ENCODE data around the gene NTM.

NTM gene

DNA sequence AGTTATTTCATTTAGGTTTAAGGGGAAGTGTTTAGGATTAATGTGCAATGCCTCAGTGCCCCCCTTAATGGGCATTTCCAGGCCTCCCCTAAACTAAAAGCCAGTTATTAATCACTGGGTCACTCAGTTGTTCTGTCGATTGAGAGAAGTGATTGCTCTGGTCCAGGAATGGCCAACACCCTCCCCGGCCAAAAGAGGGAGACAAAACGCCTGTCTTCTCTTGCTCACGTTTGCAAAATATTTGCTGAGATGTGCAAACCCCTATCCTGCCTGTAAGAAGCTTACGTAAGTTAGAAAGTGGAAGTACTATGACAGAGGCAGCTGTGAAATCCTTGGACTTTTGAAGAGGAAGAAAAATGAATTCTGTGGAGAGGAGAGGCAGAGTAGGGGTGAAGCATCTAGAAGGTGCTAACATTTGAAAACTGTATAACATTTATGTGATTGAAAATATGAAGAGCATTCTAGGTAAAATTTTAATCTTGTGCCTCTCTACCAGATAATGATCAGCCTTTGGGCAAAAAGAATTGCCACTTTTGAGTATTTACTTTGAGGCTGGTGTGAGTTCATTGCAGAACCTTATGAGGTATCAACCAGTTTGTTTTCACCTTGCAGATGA, 37.7 kb downstream of the NTM start:
- Histone ChIP-seq H3K79me1 (ENCODE audit: low read depth, low read length) (no peaks in the 10 kb centered on the region), H3K23ac (ENCODE audit: low read depth, low read length, poor library complexity) (no peak overlapping the region), H2BK120ac (ENCODE audit: low read depth, low read length) (no peak overlapping the region), H3K9me3 (replicated peaks in 1 of 2; ENCODE audit: control insufficient read depth in 2 of 2, insufficient read depth in 1 of 2, low read depth in 1 of 2, low read length in 2 of 2) (no peaks in the 10 kb centered on the region), H2AFZ (ENCODE audit: low read length) (no peak overlapping the region), H4K8ac (ENCODE audit: low read depth, low read length) (no peak overlapping the region), H3K9ac (ENCODE audit: low read depth, low read length, poor library complexity) (no peak overlapping the region), H3K4ac (ENCODE audit: low read length) (no peak overlapping the region), H3K4me2 (ENCODE audit: insufficient read depth, low read length, poor library complexity, severe bottlenecking) (no peak overlapping the region), H3K18ac (ENCODE audit: low read length) (no peak overlapping the region), H2BK15ac (ENCODE audit: low read length) (no peak overlapping the region), H3K27me3 (ENCODE audit: control insufficient read depth in 3 of 3, insufficient read depth in 3 of 3, low read depth in 1 of 3, low read length in 3 of 3) (no peaks in the 10 kb centered on the region), H3K36me3 (replicated peaks in 1 of 2; ENCODE audit: control insufficient read depth in 2 of 2, insufficient read depth in 2 of 2, low read length in 2 of 2) (no peaks in the 10 kb centered on the region), H2AK5ac (ENCODE audit: low read depth, low read length) (no peak overlapping the region), H2BK5ac (ENCODE audit: low read length) (no peak overlapping the region), H3K27ac (replicated peaks; ENCODE audit: low read length) (no peak overlapping the region), H3K4me1 (ENCODE audit: control insufficient read depth in 2 of 2, insufficient read depth in 1 of 2, low read depth in 1 of 2, low read length in 2 of 2) (peaks cover 0 to 7% of the 10 kb centered on the region in 2 donors), H4K91ac (ENCODE audit: low read depth, low read length, poor library complexity) (no peak overlapping the region), H3K4me3 (ENCODE audit: low read length in 2 of 2) (no peak overlapping the region), H3K14ac (ENCODE audit: low read length) (no peak overlapping the region), H2BK12ac (ENCODE audit: low read length) (no peak overlapping the region)
- DNase-seq (ENCODE audit: low spot score): no peak
- WGBS, 2 donors (ENCODE audit: extremely low coverage in 2 of 2, insufficient read length in 2 of 2, insufficient replicate concordance in 1 of 2): no CpG with 5 or more reads among the region's 5 CpGs

DNA sequence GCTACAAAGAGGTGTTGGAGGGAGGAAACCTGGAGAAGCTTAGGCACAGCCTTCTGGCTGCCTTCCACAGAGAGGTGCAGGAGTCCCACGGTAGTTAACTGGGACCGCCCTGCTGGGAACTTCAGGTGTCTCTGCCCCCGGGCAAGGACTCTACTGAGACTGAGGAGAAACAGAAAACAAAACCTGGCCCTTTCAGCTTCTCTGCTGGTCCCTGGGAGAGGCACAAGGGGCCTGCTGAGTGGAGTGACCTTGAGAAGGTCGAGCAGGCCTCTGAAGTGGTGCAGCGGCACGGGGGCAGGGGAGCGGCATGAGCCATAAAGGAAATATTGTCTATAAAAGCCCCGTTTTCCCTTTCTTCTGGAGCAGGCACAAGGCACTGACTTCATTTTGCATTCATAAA, 38.9 kb downstream of the NTM start:
- Histone ChIP-seq H3K9ac (ENCODE audit: low read depth, low read length, poor library complexity) (no peak overlapping the region), H3K4me2 (ENCODE audit: insufficient read depth, low read length, poor library complexity, severe bottlenecking) (no peak overlapping the region), H3K36me3 (replicated peaks in 1 of 2; ENCODE audit: control insufficient read depth in 2 of 2, insufficient read depth in 2 of 2, low read length in 2 of 2) (no peaks in the 10 kb centered on the region), H3K79me1 (ENCODE audit: low read depth, low read length) (no peaks in the 10 kb centered on the region), H3K18ac (ENCODE audit: low read length) (no peak overlapping the region), H2AFZ (ENCODE audit: low read length) (no peak overlapping the region), H3K23ac (ENCODE audit: low read depth, low read length, poor library complexity) (no peak overlapping the region), H3K4ac (ENCODE audit: low read length) (no peak overlapping the region), H3K4me3 (ENCODE audit: low read length in 2 of 2) (no peak overlapping the region), H2BK15ac (ENCODE audit: low read length) (no peak overlapping the region), H2BK120ac (ENCODE audit: low read depth, low read length) (no peak overlapping the region), H3K27ac (replicated peaks; ENCODE audit: low read length) (no peak overlapping the region), H3K14ac (ENCODE audit: low read length) (no peak overlapping the region), H4K91ac (ENCODE audit: low read depth, low read length, poor library complexity) (no peak overlapping the region), H2BK12ac (ENCODE audit: low read length) (no peak overlapping the region), H3K4me1 (ENCODE audit: control insufficient read depth in 2 of 2, insufficient read depth in 1 of 2, low read depth in 1 of 2, low read length in 2 of 2) (peaks cover 0 to 7% of the 10 kb centered on the region in 2 donors), H3K9me3 (replicated peaks in 1 of 2; ENCODE audit: control insufficient read depth in 2 of 2, insufficient read depth in 1 of 2, low read depth in 1 of 2, low read length in 2 of 2) (no peaks in the 10 kb centered on the region), H3K27me3 (ENCODE audit: control insufficient read depth in 3 of 3, insufficient read depth in 3 of 3, low read depth in 1 of 3, low read length in 3 of 3) (no peaks in the 10 kb centered on the region), H2BK5ac (ENCODE audit: low read length) (no peak overlapping the region), H4K8ac (ENCODE audit: low read depth, low read length) (no peak overlapping the region), H2AK5ac (ENCODE audit: low read depth, low read length) (no peak overlapping the region)
- WGBS, 2 donors (ENCODE audit: extremely low coverage in 2 of 2, insufficient read length in 2 of 2, insufficient replicate concordance in 1 of 2): no CpG with 5 or more reads among the region's 8 CpGs
- no peak for DNase-seq (ENCODE audit: low spot score)

DNA sequence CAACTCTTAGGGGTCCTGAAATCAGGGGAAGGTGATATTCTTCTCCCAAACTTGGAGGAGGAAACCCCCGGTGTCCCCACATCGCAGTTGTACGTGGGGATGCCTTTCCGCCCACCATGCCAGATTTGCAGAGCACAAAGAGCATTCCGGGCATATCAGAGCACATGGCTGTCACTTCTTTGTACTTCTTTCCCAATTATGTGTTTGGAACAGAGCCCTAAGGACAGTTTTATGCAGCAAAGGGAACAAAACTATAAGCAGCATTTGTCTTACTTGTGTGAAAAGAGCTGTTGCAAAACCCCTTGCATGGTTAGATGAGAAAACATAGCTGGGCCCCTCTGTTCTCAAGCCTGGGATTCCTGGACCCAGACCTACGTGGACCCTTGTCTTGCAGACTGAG, 41.2 kb downstream of the NTM start:
- Histone ChIP-seq H3K14ac (ENCODE audit: low read length) (no peak overlapping the region), H4K91ac (ENCODE audit: low read depth, low read length, poor library complexity) (no peak overlapping the region)

DNA sequence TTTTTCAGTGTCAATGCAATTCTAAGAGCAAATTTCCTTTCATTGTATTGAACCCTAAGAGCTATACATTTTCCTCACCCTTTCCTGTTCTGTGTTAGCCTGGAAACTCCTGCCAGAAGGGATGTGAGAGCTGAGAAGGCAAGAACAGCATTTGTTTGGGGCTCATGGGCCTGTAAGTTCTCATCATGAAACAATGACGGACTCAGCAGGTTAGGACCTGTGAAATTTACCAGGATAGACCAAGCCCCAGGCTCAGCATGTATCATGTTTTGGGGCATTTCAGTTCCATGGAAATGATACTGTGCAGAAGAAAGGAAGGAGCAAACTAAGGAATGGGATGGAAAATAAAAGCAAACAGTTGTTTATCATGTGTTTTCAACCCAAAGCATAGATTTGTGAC, 41.6 kb downstream of the NTM start:
- Histone ChIP-seq H4K91ac (ENCODE audit: low read depth, low read length, poor library complexity) (no peak overlapping the region), H3K9me3 (replicated peaks in 1 of 2; ENCODE audit: control insufficient read depth in 2 of 2, insufficient read depth in 1 of 2, low read depth in 1 of 2, low read length in 2 of 2) (no peaks in the 10 kb centered on the region), H3K79me1 (ENCODE audit: low read depth, low read length) (no peaks in the 10 kb centered on the region), H3K4ac (ENCODE audit: low read length) (no peak overlapping the region), H3K14ac (ENCODE audit: low read length) (no peak overlapping the region), H3K18ac (ENCODE audit: low read length) (no peak overlapping the region), H3K4me3 (ENCODE audit: low read length in 2 of 2) (no peak overlapping the region), H3K36me3 (replicated peaks in 1 of 2; ENCODE audit: control insufficient read depth in 2 of 2, insufficient read depth in 2 of 2, low read length in 2 of 2) (no peaks in the 10 kb centered on the region), H2AK5ac (ENCODE audit: low read depth, low read length) (no peak overlapping the region), H4K8ac (ENCODE audit: low read depth, low read length) (no peak overlapping the region), H3K27me3 (ENCODE audit: control insufficient read depth in 3 of 3, insufficient read depth in 3 of 3, low read depth in 1 of 3, low read length in 3 of 3) (no peaks in the 10 kb centered on the region), H3K4me2 (ENCODE audit: insufficient read depth, low read length, poor library complexity, severe bottlenecking) (no peak overlapping the region), H2BK5ac (ENCODE audit: low read length) (no peak overlapping the region), H2BK12ac (ENCODE audit: low read length) (no peak overlapping the region), H3K9ac (ENCODE audit: low read depth, low read length, poor library complexity) (no peak overlapping the region), H3K23ac (ENCODE audit: low read depth, low read length, poor library complexity) (no peak overlapping the region), H3K27ac (replicated peaks; ENCODE audit: low read length) (no peak overlapping the region), H3K4me1 (ENCODE audit: control insufficient read depth in 2 of 2, insufficient read depth in 1 of 2, low read depth in 1 of 2, low read length in 2 of 2) (peaks cover 0 to 7% of the 10 kb centered on the region in 2 donors), H2BK15ac (ENCODE audit: low read length) (no peak overlapping the region), H2AFZ (ENCODE audit: low read length) (no peak overlapping the region), H2BK120ac (ENCODE audit: low read depth, low read length) (no peak overlapping the region)
- no peak for DNase-seq (ENCODE audit: low spot score)
- WGBS, 2 donors (ENCODE audit: extremely low coverage in 2 of 2, insufficient read length in 2 of 2, insufficient replicate concordance in 1 of 2): no CpG with 5 or more reads among the region's 1 CpG

More for the DNA sequence above, 41.2 kb downstream of the NTM start:
- WGBS, 2 donors (ENCODE audit: extremely low coverage in 2 of 2, insufficient read length in 2 of 2, insufficient replicate concordance in 1 of 2): no CpG with 5 or more reads among the region's 6 CpGs
- no peak overlapping the region for H3K4ac ChIP-seq (ENCODE audit: low read length)
- no peak overlapping the region for H2BK5ac ChIP-seq (ENCODE audit: low read length)
- H3K18ac ChIP-seq (ENCODE audit: low read length): peak overlapping the region; percentile 7
- peaks cover 0 to 7% of the 10 kb centered on the region in 2 donors for H3K4me1 ChIP-seq (ENCODE audit: control insufficient read depth in 2 of 2, insufficient read depth in 1 of 2, low read depth in 1 of 2, low read length in 2 of 2)
- no peaks in the 10 kb centered on the region for H3K79me1 ChIP-seq (ENCODE audit: low read depth, low read length)
- no peak overlapping the region for H3K4me2 ChIP-seq (ENCODE audit: insufficient read depth, low read length, poor library complexity, severe bottlenecking)
- no peak overlapping the region for H2BK15ac ChIP-seq (ENCODE audit: low read length)
- no peak overlapping the region for H3K23ac ChIP-seq (ENCODE audit: low read depth, low read length, poor library complexity)
- H3K27ac ChIP-seq (replicated peaks; ENCODE audit: low read length): no peak overlapping the region
- no peak overlapping the region for H3K9ac ChIP-seq (ENCODE audit: low read depth, low read length, poor library complexity)
- H2BK120ac ChIP-seq (ENCODE audit: low read depth, low read length): no peak overlapping the region
- no peaks in the 10 kb centered on the region for H3K27me3 ChIP-seq (ENCODE audit: control insufficient read depth in 3 of 3, insufficient read depth in 3 of 3, low read depth in 1 of 3, low read length in 3 of 3)
- H3K4me3 ChIP-seq (ENCODE audit: low read length in 2 of 2): no peak overlapping the region
- no peaks in the 10 kb centered on the region for H3K9me3 ChIP-seq (replicated peaks in 1 of 2; ENCODE audit: control insufficient read depth in 2 of 2, insufficient read depth in 1 of 2, low read depth in 1 of 2, low read length in 2 of 2)
- H2BK12ac ChIP-seq (ENCODE audit: low read length): no peak overlapping the region
- DNase-seq (ENCODE audit: low spot score): no peak
- no peaks in the 10 kb centered on the region for H3K36me3 ChIP-seq (replicated peaks in 1 of 2; ENCODE audit: control insufficient read depth in 2 of 2, insufficient read depth in 2 of 2, low read length in 2 of 2)
- no peak overlapping the region for H2AFZ ChIP-seq (ENCODE audit: low read length)
- no peak overlapping the region for H4K8ac ChIP-seq (ENCODE audit: low read depth, low read length)
- no peak overlapping the region for H2AK5ac ChIP-seq (ENCODE audit: low read depth, low read length)

Measured in neuronal stem cell (in vitro differentiated cells).